T-helper 1 cell treated with Interleukin-12 subunit alpha and Interleukin-12 subunit beta and Interleukin-4 antibody, amounts not matched to agents 30 μg/mL and 1 μg/mL, for 36 hours (primary cell): Measurements from ENCODE around the gene RNF7.
"Not testable (repeated sequence)": the region's sequence is repeated elsewhere in the genome, so short reads cannot be mapped to it uniquely, and the experiment has no call there.

ENCODE experiments used
- H3K27ac Mint-ChIP-seq: one replicate; pipeline ENCODE4 v1.8.0; 2021; ENCODE audit warnings: mild to moderate bottlenecking, mixed read lengths
- H3K27me3 Mint-ChIP-seq: one replicate; pipeline ENCODE4 v1.8.0; 2021; ENCODE audit warnings: low read depth, mixed read lengths
- H3K36me3 Mint-ChIP-seq: one replicate; pipeline ENCODE4 v1.8.0; 2021; ENCODE audit warnings: low read depth, mixed read lengths
- H3K4me1 Mint-ChIP-seq: one replicate; pipeline ENCODE4 v1.8.0; 2021; ENCODE audit warnings: low read depth, mixed read lengths
- H3K4me3 Mint-ChIP-seq: one replicate; pipeline ENCODE4 v1.8.0; 2021; ENCODE audit warnings: mild to moderate bottlenecking, moderate library complexity, mixed read lengths
- H3K9me3 Mint-ChIP-seq: one replicate; pipeline ENCODE4 v1.8.0; 2021; ENCODE audit warnings: mixed read lengths

The RNF7 gene

GRCh38 chr3:141753399-141753798 lies 15.3 kb downstream of the RNF7 start:
- Mint-ChIP-seq H3K27ac (no peak overlapping the region), H3K36me3 (peaks cover 3% of the 10 kb centered on the region), H3K4me1 (no peaks in the 10 kb centered on the region), H3K27me3 (no peaks in the 10 kb centered on the region), H3K4me3 (no peak overlapping the region), H3K9me3 (no peaks in the 10 kb centered on the region)

GRCh38 chr3:141754032-141754431 lies 15.9 kb downstream of the RNF7 start:
- peaks cover 3% of the 10 kb centered on the region for H3K36me3 Mint-ChIP-seq
- H3K27me3 Mint-ChIP-seq = no peaks in the 10 kb centered on the region
- no peak overlapping the region for H3K27ac Mint-ChIP-seq
- H3K4me1 Mint-ChIP-seq = no peaks in the 10 kb centered on the region
- H3K9me3 Mint-ChIP-seq = no peaks in the 10 kb centered on the region
- no peak overlapping the region for H3K4me3 Mint-ChIP-seq

GRCh38 chr3:141762552-141762951 lies 24.5 kb downstream of the RNF7 start:
- H3K36me3 Mint-ChIP-seq, H3K4me3 Mint-ChIP-seq, H3K4me1 Mint-ChIP-seq, H3K27ac Mint-ChIP-seq, H3K27me3 Mint-ChIP-seq, H3K9me3 Mint-ChIP-seq: not testable (repeated sequence)

GRCh38 chr3:141763088-141763750 lies 25.1 kb downstream of the RNF7 start, which contains the start of gene GRK7:
GRK7 (plus strand) TSS chr3:141763408; CDS start chr3:141778285, 14,877 bp downstream.
- no peaks in the 10 kb centered on the region for H3K36me3 Mint-ChIP-seq
- H3K9me3 Mint-ChIP-seq = no peaks in the 10 kb centered on the region
- no peak within 1 kb of the TSS for H3K27ac Mint-ChIP-seq
- no peak within 1 kb of the TSS for H3K4me3 Mint-ChIP-seq
- no peaks in the 10 kb centered on the region for H3K27me3 Mint-ChIP-seq
- H3K4me1 Mint-ChIP-seq = peaks cover 1% of the 10 kb centered on the region

- Mint-ChIP-seq H3K9me3 (no peaks in the 10 kb centered on the region), H3K4me1 (peaks cover 1% of the 10 kb centered on the region), H3K27ac (no peak overlapping the region), H3K36me3 (no peaks in the 10 kb centered on the region), H3K27me3 (peaks cover 2% of the 10 kb centered on the region), H3K4me3 (no peak overlapping the region)
These were observed 25.9 kb downstream of the RNF7 start for GRCh38 chr3:141764045-141764444.

GRCh38 chr3:141764465-141764864 lies 26.4 kb downstream of the RNF7 start:
- no peak overlapping the region for H3K27ac Mint-ChIP-seq
- H3K4me1 Mint-ChIP-seq = peaks cover 1% of the 10 kb centered on the region
- H3K4me3 Mint-ChIP-seq = no peak overlapping the region
- no peaks in the 10 kb centered on the region for H3K9me3 Mint-ChIP-seq
- peaks cover 4% of the 10 kb centered on the region for H3K27me3 Mint-ChIP-seq
- H3K36me3 Mint-ChIP-seq = no peaks in the 10 kb centered on the region

GRCh38 chr3:141764986-141765385 lies 26.9 kb downstream of the RNF7 start:
- no peaks in the 10 kb centered on the region for H3K9me3 Mint-ChIP-seq
- no peak overlapping the region for H3K4me3 Mint-ChIP-seq
- H3K36me3 Mint-ChIP-seq = no peaks in the 10 kb centered on the region
- H3K27ac Mint-ChIP-seq = no peak overlapping the region
- H3K4me1 Mint-ChIP-seq = peaks cover 1% of the 10 kb centered on the region
- H3K27me3 Mint-ChIP-seq = peaks cover 4% of the 10 kb centered on the region

GRCh38 chr3:141767066-141767465 lies 29.0 kb downstream of the RNF7 start:
- no peaks in the 10 kb centered on the region for H3K36me3 Mint-ChIP-seq
- no peak overlapping the region for H3K27ac Mint-ChIP-seq
- H3K27me3 Mint-ChIP-seq = peaks cover 4% of the 10 kb centered on the region
- H3K4me3 Mint-ChIP-seq = no peak overlapping the region
- peaks cover 1% of the 10 kb centered on the region for H3K4me1 Mint-ChIP-seq
- no peaks in the 10 kb centered on the region for H3K9me3 Mint-ChIP-seq

- peaks cover 1% of the 10 kb centered on the region for H3K4me1 Mint-ChIP-seq
- H3K4me3 Mint-ChIP-seq = no peak overlapping the region
- H3K27me3 Mint-ChIP-seq = peaks cover 4% of the 10 kb centered on the region
- H3K27ac Mint-ChIP-seq = no peak overlapping the region
- H3K36me3 Mint-ChIP-seq = no peaks in the 10 kb centered on the region
- H3K9me3 Mint-ChIP-seq = no peaks in the 10 kb centered on the region
These were observed 31.3 kb downstream of the RNF7 start for GRCh38 chr3:141769221-141769894.

- H3K4me3 Mint-ChIP-seq = no peak overlapping the region
- H3K27me3 Mint-ChIP-seq = peaks cover 4% of the 10 kb centered on the region
- H3K36me3 Mint-ChIP-seq = no peaks in the 10 kb centered on the region
- no peaks in the 10 kb centered on the region for H3K4me1 Mint-ChIP-seq
- H3K27ac Mint-ChIP-seq = no peak overlapping the region
- H3K9me3 Mint-ChIP-seq = no peaks in the 10 kb centered on the region
These were observed 35.6 kb downstream of the RNF7 start for GRCh38 chr3:141773676-141774075.

GRCh38 chr3:141776376-141776775 lies 38.3 kb downstream of the RNF7 start:
- no peaks in the 10 kb centered on the region for H3K4me1 Mint-ChIP-seq
- peaks cover 3% of the 10 kb centered on the region for H3K9me3 Mint-ChIP-seq
- H3K27ac Mint-ChIP-seq = no peak overlapping the region
- H3K27me3 Mint-ChIP-seq = peaks cover 7% of the 10 kb centered on the region
- no peaks in the 10 kb centered on the region for H3K36me3 Mint-ChIP-seq
- H3K4me3 Mint-ChIP-seq = no peak overlapping the region

GRCh38 chr3:141776885-141777284 lies 38.8 kb downstream of the RNF7 start:
- peaks cover 7% of the 10 kb centered on the region for H3K27me3 Mint-ChIP-seq
- H3K36me3 Mint-ChIP-seq = no peaks in the 10 kb centered on the region
- no peak overlapping the region for H3K27ac Mint-ChIP-seq
- H3K4me3 Mint-ChIP-seq = no peak overlapping the region
- no peaks in the 10 kb centered on the region for H3K4me1 Mint-ChIP-seq
- peaks cover 3% of the 10 kb centered on the region for H3K9me3 Mint-ChIP-seq

- Mint-ChIP-seq H3K9me3 (peaks cover 3% of the 10 kb centered on the region), H3K27me3 (peaks cover 7% of the 10 kb centered on the region)
These were observed 40.1 kb downstream of the RNF7 start for GRCh38 chr3:141777957-141778813.

GRCh38 chr3:141779667-141780066 lies 41.6 kb downstream of the RNF7 start:
- no peaks in the 10 kb centered on the region for H3K36me3 Mint-ChIP-seq
- H3K4me3 Mint-ChIP-seq = no peak overlapping the region
- H3K27ac Mint-ChIP-seq = no peak overlapping the region
- H3K9me3 Mint-ChIP-seq = peaks cover 3% of the 10 kb centered on the region
- peaks cover 7% of the 10 kb centered on the region for H3K27me3 Mint-ChIP-seq
- H3K4me1 Mint-ChIP-seq = no peaks in the 10 kb centered on the region

More at GRCh38 chr3:141777957-141778813, 40.1 kb downstream of the RNF7 start:
- Mint-ChIP-seq H3K27ac (no peak overlapping the region), H3K36me3 (no peaks in the 10 kb centered on the region), H3K4me3 (no peak overlapping the region), H3K4me1 (no peaks in the 10 kb centered on the region)
